SK-N-SH (cell line): ENCODE results near the gene GOLGA6C. TPM values are rescaled to one million over a fixed set of nuclear protein-coding genes. Genes with fewer than 3 reads are reported as not detected.
"Not testable (repeated sequence)": the region's sequence is repeated elsewhere in the genome, so short reads cannot be mapped to it uniquely, and the experiment has no call there.

Source experiments
- CTCF ChIA-PET: fragments of 300-600, 350-600 bp; formaldehyde crosslinking; extraction: SDS; loops from one replicate; lab custom pipeline; 2021; lab: Yijun Ruan, JAX
- POLR2A ChIA-PET: fragments of 350-600 bp; sonication (Branson Sonifier 250); formaldehyde crosslinking; extraction: SDS; loops from one replicate; lab custom pipeline; 2020; ENCODE audit warnings: antibody characterized with exemption, inconsistent platforms; lab: Yijun Ruan, JAX
- DNase-seq: peaks from one replicate; pipeline ENCODE4 v3.0.0; 2012
- H2AFZ ChIP-seq: fragments of 200-600 bp; sonication (generic); 2 replicates; pipeline ENCODE4 v1.8.1; 2016; ENCODE audit warnings: antibody characterized with exemption, mild to moderate bottlenecking, low read depth
- H3F3A ChIP-seq: fragments of 200-600 bp; sonication (generic); replicated peaks from 2 replicates; pipeline ENCODE3; 2016; ENCODE audit warnings: antibody characterized with exemption, mild to moderate bottlenecking; ENCODE audit not compliant: insufficient read depth
- H3K27ac ChIP-seq, 2 experiments: fragments of 200-500 bp in 1 of 2; fragments of 200-600 bp in 1 of 2; sonication (Bioruptor generic) in 1 of 2; sonication (generic), shearing (Covaris generic) in 1 of 2; 2 replicates each; pipeline versions ENCODE4 v1.5.1 to v1.6.1; 2014 to 2016; ENCODE audit warnings: low read depth in 2 of 2, inconsistent platforms in 1 of 2, low read length in 1 of 2, mild to moderate bottlenecking in 1 of 2, mixed read lengths in 1 of 2
- H3K27me3 ChIP-seq: fragments of 200-600 bp; sonication (generic), shearing (Covaris generic); 2 replicates; pipeline ENCODE4 v1.6.1; 2016; ENCODE audit warnings: mixed run types; ENCODE audit not compliant: insufficient read depth
- H3K36me3 ChIP-seq, 2 experiments: fragments of 200-500 bp in 1 of 2; fragments of 200-600 bp in 1 of 2; sonication (Bioruptor generic) in 1 of 2; sonication (generic) in 1 of 2; replicated peaks in 1 of 2; 2 replicates each; pipeline versions ENCODE3 to v1.5.1; 2014 to 2016; ENCODE audit warnings: low read length in 1 of 2, mild to moderate bottlenecking in 1 of 2; ENCODE audit not compliant: insufficient read depth in 2 of 2, control insufficient read depth in 1 of 2
- H3K4me1 ChIP-seq, 2 experiments: fragments of 200-500 bp in 1 of 2; fragments of 200-600 bp in 1 of 2; sonication (Bioruptor generic) in 1 of 2; sonication (generic), shearing (Covaris generic) in 1 of 2; 2 replicates each; pipeline versions ENCODE4 v1.5.1 to v1.6.1; 2014 to 2016; ENCODE audit warnings: low read depth in 1 of 2, low read length in 1 of 2, mixed run types in 1 of 2; ENCODE audit not compliant: insufficient read depth in 2 of 2, control insufficient read depth in 1 of 2
- H3K4me2 ChIP-seq: fragments of 200-600 bp; sonication (generic), shearing (Covaris generic); 2 replicates; pipeline ENCODE4 v1.6.1; 2017; ENCODE audit warnings: mixed run types
- H3K4me3 ChIP-seq, 2 experiments: fragments of 200-500 bp in 1 of 2; fragments of 200-600 bp in 1 of 2; sonication (Bioruptor generic) in 1 of 2; sonication (generic), shearing (Covaris generic) in 1 of 2; 2 replicates each; pipeline versions ENCODE4 v1.5.1 to v1.8.1; 2014 to 2016; ENCODE audit warnings: low read depth in 2 of 2, inconsistent platforms in 1 of 2, low read length in 1 of 2, mild to moderate bottlenecking in 1 of 2, mixed read lengths in 1 of 2, moderate library complexity in 1 of 2
- H3K79me2 ChIP-seq: fragments of 200-600 bp; sonication (generic); 2 replicates; pipeline ENCODE4 v1.8.1; 2017; ENCODE audit warnings: mild to moderate bottlenecking; ENCODE audit not compliant: insufficient read depth
- H3K9ac ChIP-seq: fragments of 200-600 bp; sonication (generic); 2 replicates; pipeline ENCODE4 v1.6.1; 2017; ENCODE audit warnings: mixed run types
- H3K9me2 ChIP-seq: fragments of 200-600 bp; sonication (generic); 2 replicates; pipeline ENCODE4 v1.6.1; 2017; ENCODE audit warnings: mixed run types
- H3K9me3 ChIP-seq: fragments of 200-600 bp; sonication (generic); 2 replicates; pipeline ENCODE4 v1.6.1; 2017; ENCODE audit warnings: mixed run types, mild to moderate bottlenecking, moderate library complexity
- H4K20me1 ChIP-seq: fragments of 200-600 bp; sonication (generic); 2 replicates; pipeline ENCODE4 v1.6.1; 2017; ENCODE audit warnings: mild to moderate bottlenecking, mixed run types; ENCODE audit not compliant: insufficient read depth
- CHD2 ChIP-seq: fragments of 150-350 bp; IDR thresholded peaks from 2 replicates; pipeline ENCODE4 v1.6.1; 2018; ENCODE audit warnings: low read length; ENCODE audit not compliant: partially characterized antibody
- ELF1 ChIP-seq: IDR thresholded peaks from 2 replicates; pipeline ENCODE4 v1.4.0; 2012
- EZH2phosphoT487 ChIP-seq: fragments of 200-600 bp; sonication (generic); IDR thresholded peaks from 2 replicates; pipeline ENCODE4 v1.6.1; 2017; ENCODE audit warnings: low read depth, mixed run types, mild to moderate bottlenecking, antibody characterized with exemption, moderate library complexity, borderline replicate concordance
- FOSL2 ChIP-seq: IDR thresholded peaks from 2 replicates; pipeline ENCODE4 v1.4.0; 2012; ENCODE audit warnings: low read depth, mild to moderate bottlenecking, moderate library complexity, borderline replicate concordance
- FOXM1 ChIP-seq: IDR thresholded peaks from 2 replicates; pipeline ENCODE4 v1.4.0; 2012; ENCODE audit warnings: low read depth, mild to moderate bottlenecking
- IRF3 ChIP-seq: fragments of 150-350 bp; IDR thresholded peaks from 2 replicates; pipeline ENCODE4 v1.6.1; 2016; ENCODE audit warnings: mild to moderate bottlenecking, low read depth, low read length
- MAX ChIP-seq: IDR thresholded peaks from 2 replicates; pipeline ENCODE4 v1.4.0; 2012; ENCODE audit warnings: low read depth
- MXI1 ChIP-seq: IDR thresholded peaks from 2 replicates; pipeline ENCODE4 v1.6.1; 2012; ENCODE audit warnings: mild to moderate bottlenecking, low read depth, low read length, improper control_type of control experiment
- NFIC ChIP-seq: IDR thresholded peaks from 2 replicates; pipeline ENCODE4 v1.4.0; 2012; ENCODE audit warnings: borderline replicate concordance
- PBX3 ChIP-seq: IDR thresholded peaks from 2 replicates; pipeline ENCODE4; 2012
- RAD21 ChIP-seq: IDR thresholded peaks from 2 replicates; pipeline ENCODE4 v1.6.1; 2012; ENCODE audit warnings: mild to moderate bottlenecking, low read length
- SMC3 ChIP-seq: IDR thresholded peaks from 2 replicates; pipeline ENCODE4 v1.6.1; 2012; ENCODE audit warnings: low read depth, low read length, improper control_type of control experiment
- TAF1 ChIP-seq: IDR thresholded peaks from 2 replicates; pipeline ENCODE4 v1.6.1; 2012; ENCODE audit warnings: low read depth, mild to moderate bottlenecking, low read length, moderate library complexity, borderline replicate concordance
- TCF12 ChIP-seq: IDR thresholded peaks from 2 replicates; pipeline ENCODE4 v1.4.0; 2012
- USF2 ChIP-seq: fragments of 150-350 bp; IDR thresholded peaks from 2 replicates; pipeline ENCODE4 v1.6.1; 2017; ENCODE audit warnings: antibody characterized with exemption, low read length, low read depth, borderline replicate concordance
- ZBTB33 ChIP-seq: IDR thresholded peaks from 2 replicates; pipeline ENCODE4 v1.4.0; 2012; ENCODE audit warnings: low read depth, borderline replicate concordance
- WGBS: methylation state at CpG from one replicate; pipeline ENCODE4 v1.1.6; 2017; ENCODE audit warnings: low lambda C conversion rate; 5-methylcytosine and 5-hydroxymethylcytosine counted together
- polyA plus RNA-seq, 3 experiments: library from polyadenylated mRNA; depleted of rRNA; stranded (reverse); fragments of >200 nt; gene quantifications; 2 replicates each; pipeline ENCODE4 v1.2.3, GENCODE V29; 2012

The GOLGA6C gene
- not detected in 2 replicates for polyA plus RNA-seq (2012; rRNA removed)
- polyA plus RNA-seq (2012; cell fraction: cytosol; rRNA removed): not detected in 2 replicates
- polyA plus RNA-seq (2012; cell fraction: nucleus; rRNA removed): not detected in 2 replicates

GRCh38 chr15:75258034-75258433, at the start of gene GOLGA6C:
GOLGA6C (plus strand) TSS chr15:75258334; CDS start chr15:75258599, 265 bp downstream.
- H3K9me2 ChIP-seq, H3K4me3 ChIP-seq, H3K27ac ChIP-seq, H3K4me2 ChIP-seq, POLR2A ChIA-PET, H3K27me3 ChIP-seq, H4K20me1 ChIP-seq, H3K9ac ChIP-seq, DNase-seq, H3K9me3 ChIP-seq, H3K4me1 ChIP-seq, H2AFZ ChIP-seq, H3K36me3 ChIP-seq, H3K79me2 ChIP-seq, H3F3A ChIP-seq, CTCF ChIA-PET: not testable (repeated sequence)
- no CpG with 5 or more reads among the region's 2 CpGs for WGBS

GRCh38 chr15:75208501-75209288, 49.4 kb upstream of the GOLGA6C start:
- POLR2A ChIA-PET: interaction anchor here (1.1 kb wide), 1 partner anchor 185 kb away, joined by 6 read pairs; the partner anchor contains the start of gene PPCDC
- peaks cover 4 to 8% of the 10 kb centered on the region in 2 experiments; a peak in 1 of 4 replicates for H3K4me1 ChIP-seq
- WGBS: 95% methylated on average over 31 of the region's 32 CpGs
- no peak for TF ChIP-seq PBX3
- no peak for TF ChIP-seq TAF1
- TF ChIP-seq TCF12: no peak
- TF ChIP-seq MAX: no peak
- no peak for TF ChIP-seq ELF1
- TF ChIP-seq ZBTB33: no peak
- TF ChIP-seq SMC3: no peak
- TF ChIP-seq FOXM1: no peak
- no peak for TF ChIP-seq USF2
- TF ChIP-seq CHD2: no peak
- no peak for TF ChIP-seq NFIC
- TF ChIP-seq MXI1: no peak
- no peak for TF ChIP-seq RAD21
- TF ChIP-seq EZH2phosphoT487: no peak
- no peak for TF ChIP-seq FOSL2
- no peak for TF ChIP-seq IRF3
- TF ChIP-seq, all 33 proteins: peak for 0
- peaks cover 61% of the 10 kb centered on the region for H3K79me2 ChIP-seq
- no peaks in the 10 kb centered on the region for H3K9me3 ChIP-seq
- H3K9me2 ChIP-seq: no peaks in the 10 kb centered on the region
- H3F3A ChIP-seq: no peaks in the 10 kb centered on the region
- DNase-seq: no peak
- H2AFZ ChIP-seq: no peak overlapping the region
- H4K20me1 ChIP-seq: peaks cover 92% of the 10 kb centered on the region
- CTCF ChIA-PET: interaction anchor here (1.1 to 8.1 kb wide), 4 partner anchors 10 to 181 kb away, joined by 3 to 238 read pairs (median 4); partner anchors contain the start of gene PPCDC
- no peak overlapping the region for H3K4me3 ChIP-seq
- H3K36me3 ChIP-seq: peaks cover 7 to 34% of the 10 kb centered on the region in 2 experiments
- H3K4me2 ChIP-seq: no peak overlapping the region
- no peaks in the 10 kb centered on the region for H3K27me3 ChIP-seq
- H3K9ac ChIP-seq: no peak overlapping the region
- no peak overlapping the region for H3K27ac ChIP-seq
